ENCODE results near the gene FXYD6. TPM values are rescaled to one million over a fixed set of nuclear protein-coding genes. Genes with fewer than 3 reads are reported as not detected.

The FXYD6 gene
- total RNA-seq, 4 donors from 2014 or later, result 21.5 to 79.9 (median 25.6) TPM

GRCh38 chr11:117921456-117921855, 45.0 kb upstream of the FXYD6 start:
- no peak for DNase-seq (ENCODE audit: low spot score)
- TF ChIP-seq, protein P1, sequence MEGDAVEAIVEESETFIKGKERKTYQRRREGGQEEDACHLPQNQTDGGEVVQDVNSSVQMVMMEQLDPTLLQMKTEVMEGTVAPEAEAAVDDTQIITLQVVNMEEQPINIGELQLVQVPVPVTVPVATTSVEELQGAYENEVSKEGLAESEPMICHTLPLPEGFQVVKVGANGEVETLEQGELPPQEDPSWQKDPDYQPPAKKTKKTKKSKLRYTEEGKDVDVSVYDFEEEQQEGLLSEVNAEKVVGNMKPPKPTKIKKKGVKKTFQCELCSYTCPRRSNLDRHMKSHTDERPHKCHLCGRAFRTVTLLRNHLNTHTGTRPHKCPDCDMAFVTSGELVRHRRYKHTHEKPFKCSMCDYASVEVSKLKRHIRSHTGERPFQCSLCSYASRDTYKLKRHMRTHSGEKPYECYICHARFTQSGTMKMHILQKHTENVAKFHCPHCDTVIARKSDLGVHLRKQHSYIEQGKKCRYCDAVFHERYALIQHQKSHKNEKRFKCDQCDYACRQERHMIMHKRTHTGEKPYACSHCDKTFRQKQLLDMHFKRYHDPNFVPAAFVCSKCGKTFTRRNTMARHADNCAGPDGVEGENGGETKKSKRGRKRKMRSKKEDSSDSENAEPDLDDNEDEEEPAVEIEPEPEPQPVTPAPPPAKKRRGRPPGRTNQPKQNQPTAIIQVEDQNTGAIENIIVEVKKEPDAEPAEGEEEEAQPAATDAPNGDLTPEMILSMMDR (IDR thresholded peaks at IDR 0.05), result no peak
- ATAC-seq (ENCODE audit: low FRiP score), result no peak

GRCh38 chr11:117919781-117920221, 43.3 kb upstream of the FXYD6 start:
- peak; percentile 1 for DNase-seq (ENCODE audit: low spot score)
- ATAC-seq (ENCODE audit: low FRiP score), result no peak
- TF ChIP-seq, protein P1 (IDR thresholded peaks at IDR 0.05), result no peak

GRCh38 chr11:117919341-117919740, 42.9 kb upstream of the FXYD6 start:
- DNase-seq (ENCODE audit: low spot score) (no peak), ATAC-seq (ENCODE audit: low FRiP score) (no peak)
- TF ChIP-seq, protein P1 (IDR thresholded peaks at IDR 0.05), result no peak

DNA sequence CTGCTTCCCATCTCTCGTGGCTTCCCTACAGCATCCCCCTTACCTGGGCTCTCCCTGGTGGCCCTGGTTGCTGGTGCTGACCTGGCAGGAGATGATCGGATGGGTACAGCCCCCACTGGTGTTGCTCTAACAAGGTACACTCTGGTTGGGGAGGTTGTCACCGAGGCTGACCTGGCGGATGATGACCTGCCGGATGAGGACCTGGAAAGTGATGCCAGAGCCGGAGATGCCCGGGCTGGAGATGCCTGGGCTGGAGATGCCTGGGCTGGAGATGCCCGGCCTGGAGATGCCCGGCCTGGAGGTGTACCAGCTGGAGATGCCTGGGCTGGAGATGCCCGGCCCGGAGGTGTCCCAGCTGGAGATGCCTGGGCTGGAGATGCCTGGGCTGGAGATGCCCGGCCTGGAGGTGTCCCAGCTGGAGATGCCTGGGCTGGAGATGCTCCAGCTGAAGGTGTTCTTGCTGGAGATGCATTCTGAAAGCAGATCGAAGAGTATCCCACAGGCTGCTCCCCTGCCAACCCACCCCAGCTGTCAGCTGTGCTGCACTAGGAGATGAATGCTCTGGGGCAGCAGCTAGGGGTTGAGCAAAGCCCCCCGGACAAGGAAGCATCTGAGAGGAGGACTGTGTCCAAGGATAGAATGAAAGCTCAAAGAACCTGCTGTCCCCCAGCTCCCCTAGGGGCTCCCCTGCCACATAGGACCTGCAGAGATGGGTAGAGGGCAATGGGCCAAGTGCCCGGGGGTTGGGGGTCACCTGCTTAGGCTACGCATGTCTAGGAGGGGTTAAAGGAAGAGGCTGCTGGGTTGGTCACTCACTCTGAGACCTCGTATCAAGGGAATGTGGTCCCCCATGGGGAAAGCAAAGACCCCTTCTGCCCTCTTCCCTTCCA, 42.2 kb upstream of the FXYD6 start:
- peak; percentile 12 for DNase-seq (ENCODE audit: low spot score)
- TF ChIP-seq, protein P1 (IDR thresholded peaks at IDR 0.05), result no peak

DNA sequence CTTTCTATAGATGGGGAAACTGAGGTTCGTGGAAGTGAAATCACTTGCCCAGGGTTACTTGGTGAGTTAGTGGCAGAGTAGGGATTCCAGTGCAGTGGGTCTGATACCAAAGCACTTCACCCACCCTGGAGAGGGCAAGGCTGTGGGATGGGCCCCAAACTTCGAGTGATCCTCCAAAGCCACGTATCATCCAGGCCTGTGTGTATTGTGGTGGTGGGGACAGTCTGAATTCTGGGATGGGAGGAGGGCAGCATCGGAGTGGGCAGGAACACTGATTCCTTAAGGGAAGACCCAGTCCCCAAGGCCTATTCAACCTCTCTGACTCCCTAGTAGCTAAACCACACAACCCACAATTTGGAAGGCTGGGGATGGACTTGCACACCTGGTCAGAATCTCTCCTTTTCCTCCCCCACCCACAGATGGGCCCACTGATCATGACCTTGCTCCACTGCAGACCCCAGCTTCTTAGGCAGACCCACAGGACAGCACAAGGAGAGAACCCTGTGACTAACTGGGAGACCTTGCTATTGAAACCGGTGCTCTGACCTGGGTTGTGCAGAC, 41.2 kb upstream of the FXYD6 start:
- TF ChIP-seq, protein P1 (IDR thresholded peaks at IDR 0.05), result no peak
- ATAC-seq (ENCODE audit: low FRiP score) (no peak), DNase-seq (ENCODE audit: low spot score) (peak; percentile 8)

More for the DNA sequence above, 42.2 kb upstream of the FXYD6 start:
- no peak for ATAC-seq (ENCODE audit: low FRiP score)

DNA sequence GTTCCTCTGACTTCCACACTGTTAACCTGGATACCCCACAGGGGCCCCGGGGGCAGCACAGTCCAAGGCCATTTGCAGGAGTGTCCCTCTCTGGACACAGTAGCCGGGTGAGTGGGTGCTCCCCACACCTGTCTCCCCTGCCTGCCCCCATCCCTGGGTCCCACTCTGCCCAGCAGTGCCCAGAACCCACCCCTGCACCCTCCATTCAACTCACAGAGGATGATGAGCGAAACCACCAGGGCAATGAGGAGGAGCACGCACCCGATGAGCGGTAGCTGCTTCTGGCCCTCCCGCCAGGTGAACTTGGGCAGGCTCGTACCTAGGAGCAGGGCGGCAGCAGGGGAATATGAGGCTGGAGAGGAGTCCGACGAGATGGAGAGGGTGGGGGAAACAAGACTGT, 40.5 kb upstream of the FXYD6 start:
- ATAC-seq (ENCODE audit: low FRiP score), result no peak
- no peak for DNase-seq (ENCODE audit: low spot score)

More for the DNA sequence above, 40.5 kb upstream of the FXYD6 start:
- TF ChIP-seq, protein P1 (IDR thresholded peaks at IDR 0.05), result no peak
